ENCODE results near the gene SMARCB1.

GRCh38 chr22:23862103-23862502 is 75.3 kb downstream of the SMARCB1 start:
- TF ChIP-seq CTCF (IDR thresholded peaks at IDR 0.05; ENCODE audit: insufficient read depth, low read length, poor library complexity, severe bottlenecking) = peak; percentile 75
- TF ChIP-seq EZH2phosphoT487 (conservative IDR thresholded peaks at IDR 0.05; ENCODE audit: low read length) = no peak

Measured in SU-DHL-6 (cell line).